ENCODE measurements around the gene GNAL. TPM values are rescaled to one million over a fixed set of nuclear protein-coding genes. Genes with fewer than 3 reads are reported as not detected.
"Not testable (repeated sequence)": the region's sequence is repeated elsewhere in the genome, so short reads cannot be mapped to it uniquely, and the experiment has no call there.

Gene GNAL
- 0.77 TPM for polyA plus RNA-seq (2013, experiment 1 of 2; ENCODE audit: insufficient read length)
- 0.67 TPM for polyA plus RNA-seq (2013, experiment 2 of 2; ENCODE audit: insufficient read length)

GRCh38 chr18:11688972-11689668, at the start of gene GNAL:
Gene GNAL (plus strand): TSS chr18:11689264. CDS start chr18:11689564, 300 bp downstream.
- peak; percentile 83 for DNase-seq

- not testable (repeated sequence) for DNase-seq
Measured at GRCh38 chr18:11647310-11647709, 41.8 kb upstream of the GNAL start.

GRCh38 chr18:11647804-11648203, 41.3 kb upstream of the GNAL start:
- DNase-seq = not testable (repeated sequence)

GRCh38 chr18:11649839-11650238, 39.2 kb upstream of the GNAL start:
- DNase-seq = no peak

- DNase-seq = no peak
Measured at GRCh38 chr18:11651899-11652298, 37.2 kb upstream of the GNAL start.

- no peak for DNase-seq
Measured at GRCh38 chr18:11653521-11653920, 35.5 kb upstream of the GNAL start.

GRCh38 chr18:11654736-11655605, 34.1 kb upstream of the GNAL start:
- peak; percentile 28 for DNase-seq

GRCh38 chr18:11655606-11655932, 33.5 kb upstream of the GNAL start:
- no peak for DNase-seq

- no peak for DNase-seq
Measured at GRCh38 chr18:11657152-11657551, 31.9 kb upstream of the GNAL start.

- no peak for DNase-seq
Measured at GRCh38 chr18:11657554-11657953, 31.5 kb upstream of the GNAL start.

GRCh38 chr18:11658019-11658418, 31.0 kb upstream of the GNAL start:
- no peak for DNase-seq

- no peak for DNase-seq
Measured at GRCh38 chr18:11658989-11659388, 30.1 kb upstream of the GNAL start.

GRCh38 chr18:11660691-11661090, 28.4 kb upstream of the GNAL start:
- DNase-seq = no peak

GRCh38 chr18:11661430-11661829, 27.6 kb upstream of the GNAL start:
- DNase-seq = no peak

- DNase-seq = no peak
Measured at GRCh38 chr18:11663439-11664029, 25.5 kb upstream of the GNAL start.

GRCh38 chr18:11664286-11664685, 24.8 kb upstream of the GNAL start:
- no peak for DNase-seq

GRCh38 chr18:11665146-11665545, 23.9 kb upstream of the GNAL start:
- DNase-seq = no peak

GRCh38 chr18:11665587-11665986, 23.5 kb upstream of the GNAL start:
- no peak for DNase-seq

GRCh38 chr18:11666176-11666575, 22.9 kb upstream of the GNAL start:
- DNase-seq = no peak

- no peak for DNase-seq
Measured at GRCh38 chr18:11666831-11667230, 22.2 kb upstream of the GNAL start.

- no peak for DNase-seq
Measured at GRCh38 chr18:11667578-11667977, 21.5 kb upstream of the GNAL start.

GRCh38 chr18:11668441-11669169, 20.5 kb upstream of the GNAL start:
- DNase-seq = no peak
